Measurements from ENCODE around the gene PLB1.

The PLB1 gene

GRCh38 chr2:28624793-28625701 is 129.2 kb downstream of the PLB1 start:
- Mint-ChIP-seq H3K36me3 (ENCODE audit: low read depth) (no peaks in the 10 kb centered on the region), H3K4me3 (peak overlapping the region; percentile 71), H3K4me1 (peaks cover 82% of the 10 kb centered on the region), H3K27ac (peak overlapping the region; percentile 91), H3K27me3 (no peaks in the 10 kb centered on the region), H3K9me3 (no peaks in the 10 kb centered on the region)
- ATAC-seq (peak; percentile 84), DNase-seq (peak; percentile 85)

- Mint-ChIP-seq H3K27ac (peak overlapping the region; percentile 39), H3K4me3 (no peak overlapping the region), H3K36me3 (ENCODE audit: low read depth) (no peaks in the 10 kb centered on the region), H3K27me3 (no peaks in the 10 kb centered on the region), H3K4me1 (peaks cover 69% of the 10 kb centered on the region), H3K9me3 (no peaks in the 10 kb centered on the region)
- no peak for ATAC-seq
- DNase-seq = no peak
Measured at GRCh38 chr2:28626376-28626775, 130.5 kb downstream of the PLB1 start.

- ATAC-seq (no peak), DNase-seq (no peak)
- no peak overlapping the region for H3K4me3 Mint-ChIP-seq
- H3K36me3 Mint-ChIP-seq (ENCODE audit: low read depth) = no peaks in the 10 kb centered on the region
- H3K9me3 Mint-ChIP-seq = no peaks in the 10 kb centered on the region
- no peaks in the 10 kb centered on the region for H3K27me3 Mint-ChIP-seq
- H3K4me1 Mint-ChIP-seq = peaks cover 63% of the 10 kb centered on the region
- H3K27ac Mint-ChIP-seq = peak overlapping the region; percentile 73
Measured at GRCh38 chr2:28626891-28627421, 131.1 kb downstream of the PLB1 start.

GRCh38 chr2:28627722-28628480 is 132.0 kb downstream of the PLB1 start:
- no peak overlapping the region for H3K4me3 Mint-ChIP-seq
- H3K9me3 Mint-ChIP-seq = no peaks in the 10 kb centered on the region
- H3K4me1 Mint-ChIP-seq = peaks cover 53% of the 10 kb centered on the region
- H3K36me3 Mint-ChIP-seq (ENCODE audit: low read depth) = no peaks in the 10 kb centered on the region
- peak overlapping the region; percentile 73 for H3K27ac Mint-ChIP-seq
- DNase-seq = no peak
- H3K27me3 Mint-ChIP-seq = no peaks in the 10 kb centered on the region
- no peak for ATAC-seq

GRCh38 chr2:28628506-28628905 is 132.6 kb downstream of the PLB1 start:
- Mint-ChIP-seq H3K4me3 (no peak overlapping the region), H3K36me3 (ENCODE audit: low read depth) (no peaks in the 10 kb centered on the region), H3K9me3 (no peaks in the 10 kb centered on the region), H3K4me1 (peaks cover 47% of the 10 kb centered on the region), H3K27ac (no peak overlapping the region), H3K27me3 (no peaks in the 10 kb centered on the region)
- DNase-seq = no peak
- ATAC-seq = no peak

GRCh38 chr2:28628987-28629386 is 133.1 kb downstream of the PLB1 start:
- Mint-ChIP-seq H3K27me3 (no peaks in the 10 kb centered on the region), H3K27ac (no peak overlapping the region), H3K36me3 (ENCODE audit: low read depth) (no peaks in the 10 kb centered on the region), H3K9me3 (no peaks in the 10 kb centered on the region), H3K4me3 (no peak overlapping the region), H3K4me1 (peaks cover 42% of the 10 kb centered on the region)
- DNase-seq = no peak
- ATAC-seq = no peak

GRCh38 chr2:28629910-28630309 is 134.1 kb downstream of the PLB1 start:
- Mint-ChIP-seq H3K27me3 (no peaks in the 10 kb centered on the region), H3K9me3 (no peaks in the 10 kb centered on the region), H3K4me3 (no peak overlapping the region), H3K4me1 (peaks cover 33% of the 10 kb centered on the region), H3K27ac (no peak overlapping the region), H3K36me3 (ENCODE audit: low read depth) (no peaks in the 10 kb centered on the region)
- ATAC-seq (no peak), DNase-seq (no peak)

GRCh38 chr2:28630341-28630740 is 134.5 kb downstream of the PLB1 start:
- no peaks in the 10 kb centered on the region for H3K27me3 Mint-ChIP-seq
- peaks cover 29% of the 10 kb centered on the region for H3K4me1 Mint-ChIP-seq
- no peak overlapping the region for H3K27ac Mint-ChIP-seq
- H3K36me3 Mint-ChIP-seq (ENCODE audit: low read depth) = no peaks in the 10 kb centered on the region
- DNase-seq (no peak), ATAC-seq (no peak)
- no peak overlapping the region for H3K4me3 Mint-ChIP-seq
- H3K9me3 Mint-ChIP-seq = no peaks in the 10 kb centered on the region

GRCh38 chr2:28631514-28632206 is 135.8 kb downstream of the PLB1 start:
- Mint-ChIP-seq H3K4me3 (no peak overlapping the region), H3K27ac (no peak overlapping the region), H3K9me3 (no peaks in the 10 kb centered on the region), H3K4me1 (peaks cover 16% of the 10 kb centered on the region), H3K36me3 (ENCODE audit: low read depth) (no peaks in the 10 kb centered on the region), H3K27me3 (no peaks in the 10 kb centered on the region)
- no peak for DNase-seq
- ATAC-seq = no peak

- H3K27ac Mint-ChIP-seq = no peak overlapping the region
- ATAC-seq = no peak
- no peak overlapping the region for H3K4me3 Mint-ChIP-seq
- H3K36me3 Mint-ChIP-seq (ENCODE audit: low read depth) = no peaks in the 10 kb centered on the region
- H3K9me3 Mint-ChIP-seq = no peaks in the 10 kb centered on the region
- no peaks in the 10 kb centered on the region for H3K27me3 Mint-ChIP-seq
- peaks cover 10% of the 10 kb centered on the region for H3K4me1 Mint-ChIP-seq
- no peak for DNase-seq
Measured at GRCh38 chr2:28632791-28633190, 136.9 kb downstream of the PLB1 start.

- Mint-ChIP-seq H3K4me3 (no peak overlapping the region), H3K27me3 (no peaks in the 10 kb centered on the region), H3K27ac (no peak overlapping the region), H3K9me3 (no peaks in the 10 kb centered on the region), H3K4me1 (peaks cover 10% of the 10 kb centered on the region), H3K36me3 (ENCODE audit: low read depth) (no peaks in the 10 kb centered on the region)
- ATAC-seq (no peak), DNase-seq (no peak)
Measured at GRCh38 chr2:28633204-28633603, 137.3 kb downstream of the PLB1 start.

- Mint-ChIP-seq H3K36me3 (ENCODE audit: low read depth) (no peaks in the 10 kb centered on the region), H3K4me3 (no peak overlapping the region), H3K27ac (no peak overlapping the region), H3K4me1 (peaks cover 15% of the 10 kb centered on the region), H3K9me3 (no peaks in the 10 kb centered on the region), H3K27me3 (no peaks in the 10 kb centered on the region)
- DNase-seq = no peak
- ATAC-seq = no peak
Measured at GRCh38 chr2:28633746-28634145, 137.9 kb downstream of the PLB1 start.

GRCh38 chr2:28635191-28635611 is 139.3 kb downstream of the PLB1 start:
- Mint-ChIP-seq H3K4me1 (peaks cover 30% of the 10 kb centered on the region), H3K36me3 (ENCODE audit: low read depth) (no peaks in the 10 kb centered on the region), H3K27me3 (no peaks in the 10 kb centered on the region), H3K9me3 (no peaks in the 10 kb centered on the region), H3K27ac (no peak overlapping the region), H3K4me3 (no peak overlapping the region)
- no peak for ATAC-seq
- no peak for DNase-seq

GRCh38 chr2:28636491-28636890 is 140.6 kb downstream of the PLB1 start:
- ATAC-seq (no peak), DNase-seq (no peak)
- no peaks in the 10 kb centered on the region for H3K36me3 Mint-ChIP-seq (ENCODE audit: low read depth)
- no peak overlapping the region for H3K4me3 Mint-ChIP-seq
- no peak overlapping the region for H3K27ac Mint-ChIP-seq
- H3K27me3 Mint-ChIP-seq = no peaks in the 10 kb centered on the region
- peaks cover 33% of the 10 kb centered on the region for H3K4me1 Mint-ChIP-seq
- H3K9me3 Mint-ChIP-seq = no peaks in the 10 kb centered on the region

Measured in activated naive CD8-positive, alpha-beta T cell treated with anti-CD3 and anti-CD28 coated beads, Interleukin-2, amount 50 U/mL, for 24 hours (primary cell).